ENCODE data around the gene SPAG8. TPM values are rescaled to one million over a fixed set of nuclear protein-coding genes. Genes with fewer than 3 reads are reported as not detected.

SPAG8 gene
- total RNA-seq, 1 experiment from 2014 or later: 0.50 TPM

DNA sequence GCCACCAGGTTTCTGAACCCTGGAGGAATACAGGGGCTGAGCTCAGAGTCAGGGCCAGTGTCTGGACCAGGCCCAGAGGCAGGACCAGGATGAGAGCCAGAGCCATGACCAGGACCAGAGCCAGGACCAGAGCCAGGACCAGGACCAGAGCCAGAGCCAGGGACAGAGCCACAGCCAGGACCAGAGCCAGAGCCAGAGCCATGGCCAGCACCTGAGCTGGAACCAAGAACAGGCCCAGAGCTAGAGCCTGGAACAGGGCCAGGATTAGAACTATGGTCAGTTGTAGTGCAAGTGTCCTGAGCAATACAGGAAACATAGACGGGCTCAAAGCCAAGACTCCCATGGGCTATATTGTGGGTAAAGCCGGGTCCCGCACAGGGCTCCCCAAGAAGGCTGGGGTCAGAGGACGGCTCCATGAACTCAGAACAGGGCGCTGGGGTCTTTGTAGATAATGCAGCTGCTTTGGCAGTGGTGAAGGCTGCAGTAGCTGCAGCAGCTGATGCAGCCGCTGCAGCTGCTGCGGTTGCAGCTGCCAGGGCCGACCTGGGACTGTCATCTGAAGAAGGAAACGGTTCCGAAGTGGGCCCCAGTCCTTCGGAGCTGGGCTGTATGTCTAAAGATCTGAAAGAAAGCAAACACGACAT lies 559 bp downstream of the SPAG8 start:
- no peak overlapping the region for H2AK5ac ChIP-seq (ENCODE audit: insufficient read length, low read length)
- H4K8ac ChIP-seq (replicated peaks; ENCODE audit: insufficient read length, low read depth, low read length): no peak overlapping the region
- peak overlapping the region; percentile 71 to 82 for H3K4me3 Mint-ChIP-seq
- H3K23me2 ChIP-seq (ENCODE audit: insufficient read length, low read depth, low read length, poor library complexity, severe bottlenecking): peaks cover 9% of the 10 kb centered on the region
- no peak overlapping the region for H2BK120ac ChIP-seq (ENCODE audit: low read depth, low read length, poor library complexity, severe bottlenecking)
- H3K79me2 ChIP-seq (ENCODE audit: insufficient read depth, low read length): no peaks in the 10 kb centered on the region
- H2BK20ac ChIP-seq (ENCODE audit: low read depth, low read length, poor library complexity, severe bottlenecking): no peak overlapping the region
- peaks cover 5 to 19% (median 10%) of the 10 kb centered on the region in 3 experiments; a peak in 4 of 7 replicates for H3K36me3 Mint-ChIP-seq (ENCODE audit: insufficient read depth in 1 of 3, low read depth in 3 of 3)
- no peak overlapping the region for H3K18ac ChIP-seq (ENCODE audit: insufficient read length, low read depth, low read length)
- no peaks in the 10 kb centered on the region for H3K4me1 ChIP-seq (ENCODE audit: insufficient read depth, low read length)
- H4K20me1 ChIP-seq (ENCODE audit: control insufficient read depth, insufficient read depth, insufficient read length): no peaks in the 10 kb centered on the region
- DNase-seq: no peak
- H3K9ac ChIP-seq (ENCODE audit: extremely low read depth, insufficient read length, low read length): no peak overlapping the region
- peak overlapping the region; percentile 95 for H3K4me2 ChIP-seq (ENCODE audit: insufficient read depth, insufficient read length, low read length)
- H3K9me3 ChIP-seq (ENCODE audit: control insufficient read depth, low read depth, low read length): no peaks in the 10 kb centered on the region
- peak overlapping the region in 2 of 3 experiments; percentile 52 to 92; a peak in 3 of 7 replicates for H3K27ac Mint-ChIP-seq
- H3K27me3 Mint-ChIP-seq (ENCODE audit: low read depth): peaks cover 5% of the 10 kb centered on the region
- no peak overlapping the region for H2BK5ac ChIP-seq (ENCODE audit: insufficient read length, low read length)
- no peaks in the 10 kb centered on the region; a peak in 1 of 5 replicates for H3K9me3 Mint-ChIP-seq
- H3K4ac ChIP-seq (ENCODE audit: low read depth, low read length): no peak overlapping the region
- no CpG with 5 or more reads among the region's 12 CpGs for WGBS (ENCODE audit: extremely low coverage, insufficient read length, low lambda C conversion rate)
- no peak overlapping the region for H2BK15ac ChIP-seq (ENCODE audit: low read depth, low read length)
- no peak overlapping the region for H3K27ac ChIP-seq (ENCODE audit: insufficient read length, low read depth, low read length)
- H3K23ac ChIP-seq (ENCODE audit: insufficient read length, low read depth, low read length): no peak overlapping the region
- no peak overlapping the region for H3T11ph ChIP-seq (ENCODE audit: low read length)
- no peak overlapping the region for H3K56ac ChIP-seq (ENCODE audit: insufficient read length, low read depth, low read length)
- no peak overlapping the region for H3K14ac ChIP-seq (ENCODE audit: insufficient read depth, low read length)
- no peaks in the 10 kb centered on the region for H3K79me1 ChIP-seq (ENCODE audit: insufficient read depth, low read depth, low read length, poor library complexity, severe bottlenecking)
- H3K27me3 ChIP-seq (ENCODE audit: insufficient read depth, low read length): no peaks in the 10 kb centered on the region
- H2AFZ ChIP-seq (ENCODE audit: low read length): no peak overlapping the region
- no peak overlapping the region for H2BK12ac ChIP-seq (ENCODE audit: insufficient read length, low read depth, low read length)
- no peak overlapping the region for H4K91ac ChIP-seq (ENCODE audit: insufficient read length, low read depth, low read length)
- no peak for TF ChIP-seq CTCF (conservative IDR thresholded peaks at IDR 0.05)
- peaks cover 20 to 21% of the 10 kb centered on the region in 2 experiments for H3K4me1 Mint-ChIP-seq
- H4K5ac ChIP-seq (ENCODE audit: insufficient read length, low read depth, low read length): no peak overlapping the region

Measured in H9 (cell line).